ENCODE data around the gene CABCOCO1.

The CABCOCO1 gene

GRCh38 chr10:61759751-61760150 lies 97.0 kb downstream of the CABCOCO1 start:
- Histone ChIP-seq H3K9ac (ENCODE audit: low read depth, low read length, poor library complexity) (no peak overlapping the region), H4K8ac (ENCODE audit: low read depth, low read length) (no peak overlapping the region), H3K79me1 (ENCODE audit: low read depth, low read length) (no peaks in the 10 kb centered on the region), H2AFZ (ENCODE audit: low read length) (no peak overlapping the region), H3K14ac (ENCODE audit: low read length) (no peak overlapping the region), H2BK15ac (ENCODE audit: low read length) (no peak overlapping the region), H3K23ac (ENCODE audit: low read depth, low read length, poor library complexity) (no peak overlapping the region), H3K36me3 (replicated peaks in 1 of 2; ENCODE audit: control insufficient read depth in 2 of 2, insufficient read depth in 2 of 2, low read length in 2 of 2) (no peaks in the 10 kb centered on the region), H2BK12ac (ENCODE audit: low read length) (no peak overlapping the region), H2BK120ac (ENCODE audit: low read depth, low read length) (no peak overlapping the region), H3K27ac (replicated peaks; ENCODE audit: low read length) (no peak overlapping the region), H2AK5ac (ENCODE audit: low read depth, low read length) (no peak overlapping the region), H3K27me3 (ENCODE audit: control insufficient read depth in 3 of 3, insufficient read depth in 3 of 3, low read depth in 1 of 3, low read length in 3 of 3) (no peaks in the 10 kb centered on the region), H3K4me1 (ENCODE audit: control insufficient read depth in 2 of 2, insufficient read depth in 1 of 2, low read depth in 1 of 2, low read length in 2 of 2) (peaks cover 0 to 5% of the 10 kb centered on the region in 2 donors), H3K9me3 (replicated peaks in 1 of 2; ENCODE audit: control insufficient read depth in 2 of 2, insufficient read depth in 1 of 2, low read depth in 1 of 2, low read length in 2 of 2) (no peaks in the 10 kb centered on the region), H3K4me3 (ENCODE audit: low read length in 2 of 2) (no peak overlapping the region), H4K91ac (ENCODE audit: low read depth, low read length, poor library complexity) (no peak overlapping the region), H3K18ac (ENCODE audit: low read length) (no peak overlapping the region), H3K4ac (ENCODE audit: low read length) (no peak overlapping the region), H3K4me2 (ENCODE audit: insufficient read depth, low read length, poor library complexity, severe bottlenecking) (no peak overlapping the region), H2BK5ac (ENCODE audit: low read length) (no peak overlapping the region)
- DNase-seq (ENCODE audit: low spot score) = no peak
- no CpG with 5 or more reads among the region's 4 CpGs for WGBS, 2 donors (ENCODE audit: extremely low coverage in 2 of 2, insufficient read length in 2 of 2, insufficient replicate concordance in 1 of 2)

GRCh38 chr10:61760943-61761824 lies 98.5 kb downstream of the CABCOCO1 start:
- Histone ChIP-seq H3K14ac (ENCODE audit: low read length) (no peak overlapping the region), H3K4me3 (ENCODE audit: low read length in 2 of 2) (no peak overlapping the region), H2AK5ac (ENCODE audit: low read depth, low read length) (no peak overlapping the region), H3K9ac (ENCODE audit: low read depth, low read length, poor library complexity) (no peak overlapping the region), H4K91ac (ENCODE audit: low read depth, low read length, poor library complexity) (no peak overlapping the region), H2AFZ (ENCODE audit: low read length) (no peak overlapping the region), H4K8ac (ENCODE audit: low read depth, low read length) (no peak overlapping the region), H3K36me3 (replicated peaks in 1 of 2; ENCODE audit: control insufficient read depth in 2 of 2, insufficient read depth in 2 of 2, low read length in 2 of 2) (no peaks in the 10 kb centered on the region), H3K79me1 (ENCODE audit: low read depth, low read length) (no peaks in the 10 kb centered on the region), H3K27me3 (ENCODE audit: control insufficient read depth in 3 of 3, insufficient read depth in 3 of 3, low read depth in 1 of 3, low read length in 3 of 3) (no peaks in the 10 kb centered on the region), H3K4me2 (ENCODE audit: insufficient read depth, low read length, poor library complexity, severe bottlenecking) (no peak overlapping the region), H3K9me3 (replicated peaks in 1 of 2; ENCODE audit: control insufficient read depth in 2 of 2, insufficient read depth in 1 of 2, low read depth in 1 of 2, low read length in 2 of 2) (no peaks in the 10 kb centered on the region), H2BK15ac (ENCODE audit: low read length) (no peak overlapping the region), H2BK5ac (ENCODE audit: low read length) (no peak overlapping the region), H3K4me1 (ENCODE audit: control insufficient read depth in 2 of 2, insufficient read depth in 1 of 2, low read depth in 1 of 2, low read length in 2 of 2) (no peaks in the 10 kb centered on the region), H3K4ac (ENCODE audit: low read length) (no peak overlapping the region), H2BK120ac (ENCODE audit: low read depth, low read length) (no peak overlapping the region), H3K23ac (ENCODE audit: low read depth, low read length, poor library complexity) (no peak overlapping the region), H3K18ac (ENCODE audit: low read length) (no peak overlapping the region), H3K27ac (replicated peaks; ENCODE audit: low read length) (no peak overlapping the region), H2BK12ac (ENCODE audit: low read length) (no peak overlapping the region)
- DNase-seq (ENCODE audit: low spot score) = no peak
- no CpG with 5 or more reads among the region's 4 CpGs for WGBS, 2 donors (ENCODE audit: extremely low coverage in 2 of 2, insufficient read length in 2 of 2, insufficient replicate concordance in 1 of 2)

- Histone ChIP-seq H4K91ac (ENCODE audit: low read depth, low read length, poor library complexity) (no peak overlapping the region), H3K4me1 (ENCODE audit: control insufficient read depth in 2 of 2, insufficient read depth in 1 of 2, low read depth in 1 of 2, low read length in 2 of 2) (no peaks in the 10 kb centered on the region), H3K4me3 (ENCODE audit: low read length in 2 of 2) (no peak overlapping the region), H3K79me1 (ENCODE audit: low read depth, low read length) (no peaks in the 10 kb centered on the region), H2AFZ (ENCODE audit: low read length) (no peak overlapping the region), H3K4me2 (ENCODE audit: insufficient read depth, low read length, poor library complexity, severe bottlenecking) (no peak overlapping the region), H3K18ac (ENCODE audit: low read length) (no peak overlapping the region), H2AK5ac (ENCODE audit: low read depth, low read length) (no peak overlapping the region), H3K23ac (ENCODE audit: low read depth, low read length, poor library complexity) (no peak overlapping the region), H3K36me3 (replicated peaks in 1 of 2; ENCODE audit: control insufficient read depth in 2 of 2, insufficient read depth in 2 of 2, low read length in 2 of 2) (no peaks in the 10 kb centered on the region), H3K27ac (replicated peaks; ENCODE audit: low read length) (no peak overlapping the region), H3K14ac (ENCODE audit: low read length) (no peak overlapping the region), H2BK5ac (ENCODE audit: low read length) (no peak overlapping the region), H2BK15ac (ENCODE audit: low read length) (no peak overlapping the region), H4K8ac (ENCODE audit: low read depth, low read length) (no peak overlapping the region), H3K9me3 (replicated peaks in 1 of 2; ENCODE audit: control insufficient read depth in 2 of 2, insufficient read depth in 1 of 2, low read depth in 1 of 2, low read length in 2 of 2) (no peaks in the 10 kb centered on the region), H3K27me3 (ENCODE audit: control insufficient read depth in 3 of 3, insufficient read depth in 3 of 3, low read depth in 1 of 3, low read length in 3 of 3) (no peaks in the 10 kb centered on the region), H2BK120ac (ENCODE audit: low read depth, low read length) (no peak overlapping the region), H3K9ac (ENCODE audit: low read depth, low read length, poor library complexity) (no peak overlapping the region), H3K4ac (ENCODE audit: low read length) (no peak overlapping the region), H2BK12ac (ENCODE audit: low read length) (no peak overlapping the region)
- WGBS, 2 donors (ENCODE audit: extremely low coverage in 2 of 2, insufficient read length in 2 of 2, insufficient replicate concordance in 1 of 2) = no CpG with 5 or more reads among the region's 3 CpGs
- no peak for DNase-seq (ENCODE audit: low spot score)
These were observed 99.1 kb downstream of the CABCOCO1 start for GRCh38 chr10:61761825-61762217.

- Histone ChIP-seq H2BK15ac (ENCODE audit: low read length) (no peak overlapping the region), H3K23ac (ENCODE audit: low read depth, low read length, poor library complexity) (no peak overlapping the region), H2BK120ac (ENCODE audit: low read depth, low read length) (no peak overlapping the region), H2BK5ac (ENCODE audit: low read length) (no peak overlapping the region), H4K8ac (ENCODE audit: low read depth, low read length) (no peak overlapping the region), H2BK12ac (ENCODE audit: low read length) (no peak overlapping the region), H3K4ac (ENCODE audit: low read length) (no peak overlapping the region), H2AK5ac (ENCODE audit: low read depth, low read length) (no peak overlapping the region), H3K27me3 (ENCODE audit: control insufficient read depth in 3 of 3, insufficient read depth in 3 of 3, low read depth in 1 of 3, low read length in 3 of 3) (no peaks in the 10 kb centered on the region), H3K4me1 (ENCODE audit: control insufficient read depth in 2 of 2, insufficient read depth in 1 of 2, low read depth in 1 of 2, low read length in 2 of 2) (no peaks in the 10 kb centered on the region), H3K4me3 (ENCODE audit: low read length in 2 of 2) (no peak overlapping the region), H3K14ac (ENCODE audit: low read length) (no peak overlapping the region), H3K27ac (replicated peaks; ENCODE audit: low read length) (no peak overlapping the region), H3K9me3 (replicated peaks in 1 of 2; ENCODE audit: control insufficient read depth in 2 of 2, insufficient read depth in 1 of 2, low read depth in 1 of 2, low read length in 2 of 2) (no peaks in the 10 kb centered on the region), H3K4me2 (ENCODE audit: insufficient read depth, low read length, poor library complexity, severe bottlenecking) (no peak overlapping the region), H3K36me3 (replicated peaks in 1 of 2; ENCODE audit: control insufficient read depth in 2 of 2, insufficient read depth in 2 of 2, low read length in 2 of 2) (no peaks in the 10 kb centered on the region), H3K9ac (ENCODE audit: low read depth, low read length, poor library complexity) (no peak overlapping the region), H2AFZ (ENCODE audit: low read length) (no peak overlapping the region), H3K18ac (ENCODE audit: low read length) (no peak overlapping the region), H3K79me1 (ENCODE audit: low read depth, low read length) (no peaks in the 10 kb centered on the region), H4K91ac (ENCODE audit: low read depth, low read length, poor library complexity) (no peak overlapping the region)
- DNase-seq (ENCODE audit: low spot score) = no peak
- no CpG with 5 or more reads among the region's 3 CpGs for WGBS, 2 donors (ENCODE audit: extremely low coverage in 2 of 2, insufficient read length in 2 of 2, insufficient replicate concordance in 1 of 2)
These were observed 101.0 kb downstream of the CABCOCO1 start for GRCh38 chr10:61763778-61764177.
